ENCODE measurements around the gene FCHSD2. TPM values are rescaled to one million over a fixed set of nuclear protein-coding genes. Genes with fewer than 3 reads are reported as not detected.

Gene FCHSD2
- total RNA-seq (2014; rRNA removed; shearing (Covaris generic)): 3.7 and 5.0 TPM in 2 replicates

GRCh38 chr11:73142128-73142377 is at the start of gene FCHSD2:
Gene FCHSD2, minus strand, starts transcription at chr11:73142318. Its CDS starts 441 bp downstream, at chr11:73141877.
- no peak for DNase-seq (ENCODE audit: low spot score)

- no peak for DNase-seq (ENCODE audit: low spot score)
These were observed 49.0 kb upstream of the FCHSD2 start for GRCh38 chr11:73191151-73191550.

- no peak for DNase-seq (ENCODE audit: low spot score)
These were observed 48.4 kb upstream of the FCHSD2 start for GRCh38 chr11:73190557-73190885.

GRCh38 chr11:73189723-73190556 is 47.8 kb upstream of the FCHSD2 start:
- no peak for DNase-seq (ENCODE audit: low spot score)

GRCh38 chr11:73189315-73189714 is 47.2 kb upstream of the FCHSD2 start:
- no peak for DNase-seq (ENCODE audit: low spot score)

- DNase-seq (ENCODE audit: low spot score): no peak
These were observed 46.2 kb upstream of the FCHSD2 start for GRCh38 chr11:73188301-73188700.

- DNase-seq (ENCODE audit: low spot score): no peak
These were observed 45.7 kb upstream of the FCHSD2 start for GRCh38 chr11:73187854-73188253.

- no peak for DNase-seq (ENCODE audit: low spot score)
These were observed 44.8 kb upstream of the FCHSD2 start for GRCh38 chr11:73186886-73187285.

- DNase-seq (ENCODE audit: low spot score): no peak
These were observed 44.3 kb upstream of the FCHSD2 start for GRCh38 chr11:73186294-73186850.

GRCh38 chr11:73185680-73186293 is 43.7 kb upstream of the FCHSD2 start:
- no peak for DNase-seq (ENCODE audit: low spot score)

- DNase-seq (ENCODE audit: low spot score): peak; percentile 53
These were observed 43.0 kb upstream of the FCHSD2 start for GRCh38 chr11:73184953-73185671.

GRCh38 chr11:73182824-73183321 is 40.8 kb upstream of the FCHSD2 start:
- DNase-seq (ENCODE audit: low spot score): no peak

- no peak for DNase-seq (ENCODE audit: low spot score)
These were observed 36.6 kb upstream of the FCHSD2 start for GRCh38 chr11:73178681-73179080.

- DNase-seq (ENCODE audit: low spot score): peak; percentile 61
These were observed 35.8 kb upstream of the FCHSD2 start for GRCh38 chr11:73177778-73178539.

GRCh38 chr11:73177380-73177777 is 35.3 kb upstream of the FCHSD2 start:
- DNase-seq (ENCODE audit: low spot score): no peak

GRCh38 chr11:73176874-73177155 is 34.7 kb upstream of the FCHSD2 start:
- no peak for DNase-seq (ENCODE audit: low spot score)

- DNase-seq (ENCODE audit: low spot score): no peak
These were observed 34.2 kb upstream of the FCHSD2 start for GRCh38 chr11:73176145-73176873.

- no peak for DNase-seq (ENCODE audit: low spot score)
These were observed 33.5 kb upstream of the FCHSD2 start for GRCh38 chr11:73175551-73176144.

GRCh38 chr11:73174495-73174791 is 32.3 kb upstream of the FCHSD2 start:
- no peak for DNase-seq (ENCODE audit: low spot score)

- DNase-seq (ENCODE audit: low spot score): no peak
These were observed 31.8 kb upstream of the FCHSD2 start for GRCh38 chr11:73173755-73174494.
